Hematopoietic multipotent progenitor cell treated with erythropoietin and hydrocortisone succinate and interleukin-3 and kit ligand, for 6 days (in vitro differentiated cells): ENCODE data around the gene RAPGEF2.
A peak's percentile ranks its signal among the peaks of the same experiment; 100 is the strongest.

Experiments
- DNase-seq: peaks from one replicate; pipeline ENCODE4 v3.0.0-alpha.2; 2015

The RAPGEF2 gene

GRCh38 chr4:159337041-159337440, 234.2 kb downstream of the RAPGEF2 start:
- DNase-seq, result no peak

- DNase-seq, result peak; percentile 48
These were observed 238.6 kb downstream of the RAPGEF2 start for GRCh38 chr4:159341522-159341921.

- DNase-seq, result no peak
These were observed 239.5 kb downstream of the RAPGEF2 start for GRCh38 chr4:159342374-159342773.

GRCh38 chr4:159343116-159343515, 240.2 kb downstream of the RAPGEF2 start:
- no peak for DNase-seq

GRCh38 chr4:159344877-159345276, 242.0 kb downstream of the RAPGEF2 start:
- DNase-seq, result no peak

- no peak for DNase-seq
These were observed 243.8 kb downstream of the RAPGEF2 start for GRCh38 chr4:159346681-159347080.

- DNase-seq, result no peak
These were observed 244.9 kb downstream of the RAPGEF2 start for GRCh38 chr4:159347813-159348212.

GRCh38 chr4:159349332-159349731, 246.5 kb downstream of the RAPGEF2 start:
- no peak for DNase-seq

GRCh38 chr4:159352609-159353008, 249.7 kb downstream of the RAPGEF2 start:
- DNase-seq, result no peak

GRCh38 chr4:159353422-159354116, 250.7 kb downstream of the RAPGEF2 start:
- no peak for DNase-seq

- DNase-seq, result peak; percentile 56
These were observed 252.6 kb downstream of the RAPGEF2 start for GRCh38 chr4:159355466-159355865.

- no peak for DNase-seq
These were observed 254.5 kb downstream of the RAPGEF2 start for GRCh38 chr4:159357350-159357749.

GRCh38 chr4:159358226-159358625, 255.3 kb downstream of the RAPGEF2 start:
- DNase-seq, result no peak

GRCh38 chr4:159360549-159360948, 257.7 kb downstream of the RAPGEF2 start:
- DNase-seq, result no peak

GRCh38 chr4:159363361-159363760, 260.5 kb downstream of the RAPGEF2 start:
- DNase-seq, result no peak

GRCh38 chr4:159366966-159367780, 264.3 kb downstream of the RAPGEF2 start:
- no peak for DNase-seq

- DNase-seq, result no peak
These were observed 264.9 kb downstream of the RAPGEF2 start for GRCh38 chr4:159367781-159368080.

- DNase-seq, result no peak
These were observed 265.4 kb downstream of the RAPGEF2 start for GRCh38 chr4:159368320-159368719.

GRCh38 chr4:159369256-159369655, 266.4 kb downstream of the RAPGEF2 start:
- DNase-seq, result no peak

- no peak for DNase-seq
These were observed 267.4 kb downstream of the RAPGEF2 start for GRCh38 chr4:159370286-159370685.

- DNase-seq, result no peak
These were observed 272.1 kb downstream of the RAPGEF2 start for GRCh38 chr4:159374749-159375530.

- DNase-seq, result no peak
These were observed 273.4 kb downstream of the RAPGEF2 start for GRCh38 chr4:159376289-159376688.

- no peak for DNase-seq
These were observed 275.3 kb downstream of the RAPGEF2 start for GRCh38 chr4:159378056-159378616.
